Right lobe of liver (tissue), 6 donors: Measurements from ENCODE around the gene SCAND1. TPM values are rescaled to one million over a fixed set of nuclear protein-coding genes. Genes with fewer than 3 reads are reported as not detected.

Experiments used
- ATAC-seq, 4 donors: fragments of 200-7000 bp; cut with Tn5 transposase; one replicate each; pipeline ENCODE4 v1.9.1; 2020; ENCODE audit warnings: mild to moderate bottlenecking in 4 of 4, moderate library complexity in 4 of 4
- DNase-seq, 3 donors: peaks; one replicate each; pipeline ENCODE4 v3.0.0-alpha.2; 2020
- H3K27ac ChIP-seq, 3 donors: fragments of 200-600 bp; one replicate each; pipeline ENCODE4 v1.8.0; 2022
- H3K27me3 ChIP-seq, 2 donors: fragments of 200-600 bp; one replicate each; pipeline ENCODE4 v1.8.0; 2022
- H3K36me3 ChIP-seq, 4 donors: fragments of 200-600 bp; sonication (generic) in 1 of 4; one replicate each; pipeline versions ENCODE4 v1.5.1 to v1.8.0; 2017 to 2022; ENCODE audit warnings: control low read depth in 1 of 4
- H3K4me1 ChIP-seq, 4 donors: fragments of 200-600 bp; sonication (generic) in 1 of 4; one replicate each; pipeline versions ENCODE4 v1.5.1 to v1.8.0; 2017 to 2022; ENCODE audit warnings: control low read depth in 1 of 4
- H3K4me3 ChIP-seq, 3 donors: fragments of 200-600 bp; one replicate each; pipeline ENCODE4 v1.8.0; 2022
- H3K9me3 ChIP-seq, 4 donors: fragments of 200-600 bp; sonication (generic) in 1 of 4; one replicate each; pipeline versions ENCODE4 v1.5.1 to v1.8.0; 2017 to 2022; ENCODE audit warnings: control low read depth in 1 of 4
- CTCF ChIP-seq, 4 donors: fragments of 200-600 bp in 3 of 4; fragments of 450-650 bp in 1 of 4; IDR thresholded peaks; one replicate each; pipeline versions ENCODE4 v1.5.1 to v1.8.0; 2016 to 2022; ENCODE audit warnings: antibody characterized with exemption in 4 of 4, mild to moderate bottlenecking in 2 of 4
- POLR2A ChIP-seq: fragments of 450-650 bp; IDR thresholded peaks from one replicate; pipeline ENCODE4 v1.6.1; 2017; ENCODE audit warnings: antibody characterized with exemption, mild to moderate bottlenecking
- WGBS: methylation state at CpG from one replicate; pipeline ENCODE4 v1.1.6; 2018; ENCODE audit warnings: low coverage, low lambda C conversion rate; ENCODE audit not compliant: insufficient coverage; ENCODE audit errors: missing lambda C conversion rate; 5-methylcytosine and 5-hydroxymethylcytosine counted together
- intact Hi-C, 2 donors: fragments of 100-400 bp; cut with DNase I; formaldehyde crosslinking; loops; one replicate each; pipeline versions ENCODE4 v1.11.2 to v1.14.1; 2022
- total RNA-seq, 6 experiments: library from RNA; depleted of rRNA in 2 of 6; stranded (reverse); fragments of >200 nt in 2 of 6; fragmentation: NEBNext Ultra II Directional in 3 of 6; extraction: Animal tissue kit (Norgen Biotek cat#: 25700) in 3 of 6; gene quantifications; one replicate each; pipeline versions ENCODE4 v1.1.0 to v1.2.4, GENCODE V29; 2016 to 2023
- donor health status: DM: no; HTN: yes; CAD: no.
- donor health status: DM: no; HTN: no; CAD: no.
- donor health status: DM: no; HTN: no; CAD: no.
- donor health status: DM: no; HTN: yes; CAD: no.
- donor health status: DM: no; HTN: yes; CAD: no.

The SCAND1 gene
- total RNA-seq, 6 experiments from 2014 or later, result 35.5 to 106 (median 43.8) TPM

DNA sequence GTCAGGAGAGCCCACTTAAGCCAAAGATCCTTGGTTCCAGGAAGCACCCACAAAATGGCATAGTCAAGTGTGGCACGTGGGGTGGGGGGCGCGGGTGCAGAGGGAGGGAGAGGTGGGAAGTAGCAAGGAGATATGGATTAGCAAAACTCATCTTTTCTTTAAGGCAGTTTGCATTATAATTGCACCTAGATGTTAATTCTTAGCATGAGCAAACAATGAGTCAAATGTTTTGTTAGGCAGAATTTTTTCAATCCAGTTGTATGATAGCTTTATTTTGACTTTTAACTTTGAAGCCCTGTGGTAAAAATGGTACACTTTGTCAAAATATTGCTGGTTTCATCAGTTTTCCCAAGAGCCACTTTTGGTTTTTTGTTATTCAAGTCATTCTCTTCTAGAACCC lies 15.0 kb downstream of the SCAND1 start:
- no peak overlapping the region for H3K27ac ChIP-seq
- H3K27me3 ChIP-seq, result no peaks in the 10 kb centered on the region
- DNase-seq (no peak), ATAC-seq (no peak)
- WGBS, result 97% methylated on average over 3 of the region's 3 CpGs
- H3K4me3 ChIP-seq, result no peak overlapping the region
- H3K36me3 ChIP-seq, result peaks cover 0 to 38% (median 6%) of the 10 kb centered on the region in 4 donors
- intact Hi-C loops, result no loop called here
- H3K9me3 ChIP-seq, result no peaks in the 10 kb centered on the region
- no peaks in the 10 kb centered on the region for H3K4me1 ChIP-seq
- TF ChIP-seq POLR2A, result no peak
- no peak for TF ChIP-seq CTCF (IDR thresholded peaks at IDR 0.05)

DNA sequence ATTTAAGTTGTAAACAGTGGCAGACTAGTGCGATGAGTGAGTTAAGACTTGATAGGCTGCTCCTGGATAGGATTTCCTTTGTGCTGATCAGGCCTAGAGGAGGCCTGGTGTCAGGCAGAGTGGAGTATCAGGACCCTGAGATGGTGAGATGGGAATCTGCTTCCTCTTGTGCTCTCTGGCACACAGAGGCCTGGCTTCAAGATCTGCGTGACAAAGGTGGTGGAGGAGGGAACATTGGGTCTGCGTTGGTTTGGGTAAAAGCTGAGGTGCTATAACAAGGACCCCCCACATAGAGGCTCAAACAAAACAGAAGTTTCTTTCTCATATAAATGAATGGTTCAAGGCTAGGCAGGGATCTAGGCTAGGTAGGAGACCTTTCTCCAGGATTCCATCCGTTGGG lies 20.3 kb downstream of the SCAND1 start:
- ATAC-seq (no peak), DNase-seq (no peak)
- intact Hi-C loops, result no loop called here
- TF ChIP-seq CTCF (IDR thresholded peaks at IDR 0.05) (no peak), POLR2A (no peak)
- no peak overlapping the region for H3K4me3 ChIP-seq
- H3K27ac ChIP-seq, result no peak overlapping the region
- H3K27me3 ChIP-seq, result no peaks in the 10 kb centered on the region
- peaks cover 0 to 23% (median 4%) of the 10 kb centered on the region in 4 donors for H3K36me3 ChIP-seq
- 86% methylated on average over 1 of the region's 4 CpGs for WGBS
- H3K4me1 ChIP-seq, result no peaks in the 10 kb centered on the region
- no peaks in the 10 kb centered on the region for H3K9me3 ChIP-seq

DNA sequence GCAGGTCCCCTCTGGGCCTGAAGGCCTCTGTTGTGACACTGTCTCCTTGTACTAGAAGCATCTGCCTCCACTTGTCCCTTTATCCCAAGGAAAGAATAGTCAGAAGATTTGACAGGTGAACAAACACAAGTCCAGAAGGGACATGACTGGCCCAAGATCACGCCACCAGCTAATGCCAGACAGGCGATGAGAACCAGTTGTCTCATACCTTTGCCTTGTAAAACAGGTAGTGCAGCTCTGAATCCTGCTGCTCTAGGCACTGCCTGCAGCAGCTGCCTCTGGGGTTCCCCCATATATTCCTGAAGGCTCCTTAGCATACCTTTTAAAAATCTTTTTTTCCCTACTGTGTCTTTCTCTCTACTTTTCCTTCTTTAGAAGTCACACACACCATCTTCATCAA lies 25.0 kb downstream of the SCAND1 start:
- DNase-seq, result no peak
- H3K4me3 ChIP-seq, result no peak overlapping the region
- 100% methylated on average over 1 of the region's 2 CpGs for WGBS
- H3K27me3 ChIP-seq, result no peaks in the 10 kb centered on the region
- intact Hi-C loops, result no loop called here
- H3K27ac ChIP-seq, result no peak overlapping the region
- no peaks in the 10 kb centered on the region for H3K4me1 ChIP-seq
- no peak for TF ChIP-seq CTCF (IDR thresholded peaks at IDR 0.05)
- TF ChIP-seq POLR2A, result no peak
- peaks cover 0 to 22% (median 2%) of the 10 kb centered on the region in 4 donors for H3K36me3 ChIP-seq
- H3K9me3 ChIP-seq, result no peaks in the 10 kb centered on the region
- ATAC-seq, result no peak

- 100% methylated on average over 3 of the region's 3 CpGs for WGBS
- no peak for ATAC-seq
- DNase-seq, result no peak
Observed at GRCh38 chr20:35920523-35920922, 33.8 kb downstream of the SCAND1 start.

GRCh38 chr20:35918021-35918420 lies 36.3 kb downstream of the SCAND1 start:
- no peaks in the 10 kb centered on the region for H3K27me3 ChIP-seq
- no peaks in the 10 kb centered on the region for H3K4me1 ChIP-seq
- ATAC-seq, result no peak
- no peak overlapping the region for H3K4me3 ChIP-seq
- peaks cover 0 to 47% (median 10%) of the 10 kb centered on the region in 4 donors for H3K36me3 ChIP-seq
- DNase-seq, result no peak
- TF ChIP-seq CTCF (IDR thresholded peaks at IDR 0.05) (no peak), POLR2A (no peak)
- H3K9me3 ChIP-seq, result no peaks in the 10 kb centered on the region
- no peak overlapping the region for H3K27ac ChIP-seq
- WGBS, result 100% methylated on average over 1 of the region's 1 CpG
- intact Hi-C loops, result no loop called here

More at GRCh38 chr20:35920523-35920922, 33.8 kb downstream of the SCAND1 start:
- H3K27ac ChIP-seq, result no peak overlapping the region
- intact Hi-C loops, result no loop called here
- H3K4me3 ChIP-seq, result no peak overlapping the region
- peaks cover 0 to 30% (median 8%) of the 10 kb centered on the region in 4 donors for H3K36me3 ChIP-seq
- no peaks in the 10 kb centered on the region for H3K4me1 ChIP-seq
- TF ChIP-seq POLR2A, result no peak
- H3K27me3 ChIP-seq, result no peaks in the 10 kb centered on the region
- H3K9me3 ChIP-seq, result no peaks in the 10 kb centered on the region
